WTC11 (cell line): ENCODE data around the gene DAAM2.

ENCODE experiments used
- CREB1 ChIP-seq: sonication (generic); formaldehyde crosslinking; IDR thresholded peaks from 2 replicates; pipeline ENCODE4 v1.8.0; 2023; ENCODE audit warnings: mild to moderate bottlenecking, missing genetic modification reagents
- CTCF ChIP-seq: fragments of 200-600 bp; IDR thresholded peaks from 2 replicates; pipeline ENCODE4 v1.8.0; 2022; ENCODE audit warnings: antibody characterized with exemption
- IRF2 ChIP-seq: sonication (generic); formaldehyde crosslinking; IDR thresholded peaks from 2 replicates; pipeline ENCODE4 v1.8.0; 2022; ENCODE audit warnings: low read depth, missing genetic modification reagents, borderline replicate concordance
- MXD4 ChIP-seq: fragments of 250-450 bp; sonication (Bioruptor Pico); IDR thresholded peaks from 2 replicates; pipeline ENCODE4 v1.8.0; 2021; ENCODE audit warnings: mild to moderate bottlenecking, moderate library complexity, borderline replicate concordance
- TEAD4 ChIP-seq: sonication (generic); formaldehyde crosslinking; IDR thresholded peaks from 2 replicates; pipeline ENCODE4 v1.8.0; 2022; ENCODE audit warnings: mild to moderate bottlenecking, missing genetic modification reagents
- TP53 ChIP-seq: sonication (generic); formaldehyde crosslinking; IDR thresholded peaks from 2 replicates; pipeline ENCODE4 v1.8.1; 2023; ENCODE audit warnings: mild to moderate bottlenecking, missing genetic modification reagents
- ZNF423 ChIP-seq: fragments of 250-450 bp; sonication (Bioruptor Pico); IDR thresholded peaks from 2 replicates; pipeline ENCODE4 v2.1.2; 2022; ENCODE audit warnings: mild to moderate bottlenecking, moderate library complexity
- TF ChIP-seq, protein P1 (sequence below): sonication (generic); formaldehyde crosslinking; IDR thresholded peaks from 2 replicates; pipeline ENCODE4 v1.8.0; 2022; ENCODE audit warnings: mild to moderate bottlenecking, missing genetic modification reagents

DNA sequence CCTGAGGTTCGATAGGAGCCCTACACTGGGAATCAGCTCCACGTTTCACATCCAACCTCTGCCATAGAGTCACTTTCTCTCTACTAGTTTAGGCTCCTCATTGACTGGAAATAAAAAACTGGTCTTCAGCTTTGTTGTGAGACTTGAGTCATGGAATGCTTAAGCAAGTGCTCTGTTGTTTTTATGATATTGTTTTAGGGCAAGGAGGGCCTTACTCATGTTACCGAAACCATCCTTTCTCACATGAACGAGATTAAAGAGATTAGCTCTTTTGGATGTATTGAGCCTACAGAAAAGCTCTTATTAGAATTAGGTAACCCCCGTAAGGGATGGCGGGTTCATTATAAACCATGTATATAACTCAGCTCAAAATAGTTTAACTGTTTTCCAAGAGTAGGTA is 149.0 kb downstream of the DAAM2 start:
- no peak for TF ChIP-seq CTCF
- TF ChIP-seq IRF2 (CRISPR knock-in tag) = no peak
- TF ChIP-seq TEAD4 (CRISPR knock-in tag) = no peak
- TF ChIP-seq, protein P1, sequence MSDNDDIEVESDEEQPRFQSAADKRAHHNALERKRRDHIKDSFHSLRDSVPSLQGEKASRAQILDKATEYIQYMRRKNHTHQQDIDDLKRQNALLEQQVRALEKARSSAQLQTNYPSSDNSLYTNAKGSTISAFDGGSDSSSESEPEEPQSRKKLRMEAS (CRISPR knock-in tag) = no peak
- TF ChIP-seq ZNF423 (CRISPR knock-in tag) = no peak
- TF ChIP-seq MXD4 (CRISPR knock-in tag) = no peak
- TF ChIP-seq TP53 = no peak
- no peak for TF ChIP-seq CREB1 (CRISPR knock-in tag)
